GM12873 (cell line): ENCODE measurements around the gene RNF183.

ENCODE experiments used
- CTCF ChIP-seq: IDR thresholded peaks from 2 replicates; pipeline ENCODE4 v1.5.1; 2012; ENCODE audit warnings: low read depth, mild to moderate bottlenecking, moderate library complexity, low read length, control low read depth; ENCODE audit not compliant: insufficient read depth; ENCODE audit errors: missing control alignments

The RNF183 gene

GRCh38 chr9:113302792-113303418 is at the start of gene RNF183:
RNF183 (minus strand) TSS chr9:113303376; CDS start chr9:113298184, 5,192 bp downstream.
- no peak for TF ChIP-seq CTCF

- TF ChIP-seq CTCF = no peak
These were observed 49.2 kb upstream of the RNF183 start for GRCh38 chr9:113352411-113352810.

- TF ChIP-seq CTCF = no peak
These were observed 48.8 kb upstream of the RNF183 start for GRCh38 chr9:113352006-113352405.

- no peak for TF ChIP-seq CTCF
These were observed 47.8 kb upstream of the RNF183 start for GRCh38 chr9:113350937-113351336.

GRCh38 chr9:113350107-113350661 is 47.0 kb upstream of the RNF183 start:
- no peak for TF ChIP-seq CTCF

GRCh38 chr9:113349445-113350094 is 46.4 kb upstream of the RNF183 start, which contains the start of gene BSPRY:
BSPRY (plus strand) TSS chr9:113349541; CDS start chr9:113349580, 39 bp downstream.
- no peak for TF ChIP-seq CTCF

GRCh38 chr9:113349066-113349444 is 45.9 kb upstream of the RNF183 start:
- TF ChIP-seq CTCF = no peak
